ENCODE results near the gene CNEP1R1.

GRCh38 chr16:50086176-50086575, 61.2 kb downstream of the CNEP1R1 start:
- no peak for TF ChIP-seq CTCF (conservative IDR thresholded peaks at IDR 0.05; ENCODE audit: low read length)
- TF ChIP-seq EZH2phosphoT487 (IDR thresholded peaks at IDR 0.05; ENCODE audit: borderline replicate concordance, low read depth, low read length), result no peak

Measured in OCI-LY7 (cell line).